ENCODE results near the gene TTC39C. TPM values are rescaled to one million over a fixed set of nuclear protein-coding genes. Genes with fewer than 3 reads are reported as not detected.

The TTC39C gene
- total and polyA plus RNA-seq, 2 of the 8 experiments (the other 6 are each of a cell fraction or from before 2014, with no cell fraction given) = 8.1 to 79.1 TPM

DNA sequence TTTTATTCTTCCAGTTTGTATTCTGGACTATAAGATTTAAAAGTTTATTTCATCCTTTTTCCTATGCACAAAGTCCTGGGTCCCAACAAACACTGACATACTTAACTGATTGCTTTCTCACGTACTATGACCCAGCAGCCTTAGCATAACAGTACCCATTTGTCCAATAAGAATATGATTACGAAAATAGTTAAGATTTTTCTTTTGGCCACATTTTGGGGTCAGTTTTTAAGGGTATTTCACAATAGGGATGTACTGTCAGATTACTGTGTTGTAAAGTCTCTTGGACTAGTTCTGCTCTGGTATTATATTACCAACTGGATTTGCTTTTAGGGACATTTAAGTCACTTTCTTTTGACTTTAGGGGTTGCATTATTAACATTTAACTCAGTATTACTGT lies 46.1 kb downstream of the TTC39C start (continued):
- no peak for TF ChIP-seq HDAC2 (IDR thresholded peaks at IDR 0.05; ENCODE audit: borderline replicate concordance in 1 of 2, low read depth in 2 of 2, low read length in 2 of 2)
- no peak for TF ChIP-seq BRCA1 (IDR thresholded peaks at IDR 0.05; ENCODE audit: low read depth, low read length)
- TF ChIP-seq EZH2 (IDR thresholded peaks at IDR 0.05; ENCODE audit: low read depth, low read length, severe bottlenecking) = no peak
- TF ChIP-seq KDM5A (IDR thresholded peaks at IDR 0.05; ENCODE audit: low read length) = no peak

All from H1 (cell line).